OCI-LY3 (cell line): ENCODE measurements around the gene CHEK1.

Experiments used
- EZH2phosphoT487 ChIP-seq: fragments of 200-600 bp; shearing (Covaris generic); IDR thresholded peaks from 2 replicates; pipeline ENCODE4 v1.6.1; 2018; ENCODE audit warnings: antibody characterized with exemption, mixed run types, low read depth
- TF ChIP-seq, protein P1 (sequence below): fragments of 200-600, 300-600 bp; sonication (generic); IDR thresholded peaks from 2 replicates; pipeline ENCODE4 v1.5.1; 2014; ENCODE audit warnings: antibody characterized with exemption, low read length, low read depth

DNA sequence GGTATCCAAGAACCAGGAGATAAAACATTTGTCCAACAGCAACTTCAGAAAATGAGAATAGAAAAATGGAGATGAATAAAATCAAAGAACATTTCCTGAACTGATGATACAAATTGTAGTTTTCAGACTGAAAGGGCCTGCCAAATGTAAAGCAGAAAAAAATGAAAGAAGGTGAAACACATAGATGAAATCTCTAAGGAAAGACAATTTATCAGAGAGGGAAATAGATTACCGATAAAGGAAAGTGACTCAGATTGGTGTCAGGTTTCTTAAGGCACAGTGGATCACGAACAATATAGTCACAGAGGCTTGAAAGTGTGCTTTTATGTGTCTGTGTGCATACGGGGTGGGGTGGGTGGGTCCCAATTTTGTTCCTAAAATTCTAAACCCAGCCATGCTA lies 36.5 kb upstream of the CHEK1 start:
- TF ChIP-seq, protein P1, sequence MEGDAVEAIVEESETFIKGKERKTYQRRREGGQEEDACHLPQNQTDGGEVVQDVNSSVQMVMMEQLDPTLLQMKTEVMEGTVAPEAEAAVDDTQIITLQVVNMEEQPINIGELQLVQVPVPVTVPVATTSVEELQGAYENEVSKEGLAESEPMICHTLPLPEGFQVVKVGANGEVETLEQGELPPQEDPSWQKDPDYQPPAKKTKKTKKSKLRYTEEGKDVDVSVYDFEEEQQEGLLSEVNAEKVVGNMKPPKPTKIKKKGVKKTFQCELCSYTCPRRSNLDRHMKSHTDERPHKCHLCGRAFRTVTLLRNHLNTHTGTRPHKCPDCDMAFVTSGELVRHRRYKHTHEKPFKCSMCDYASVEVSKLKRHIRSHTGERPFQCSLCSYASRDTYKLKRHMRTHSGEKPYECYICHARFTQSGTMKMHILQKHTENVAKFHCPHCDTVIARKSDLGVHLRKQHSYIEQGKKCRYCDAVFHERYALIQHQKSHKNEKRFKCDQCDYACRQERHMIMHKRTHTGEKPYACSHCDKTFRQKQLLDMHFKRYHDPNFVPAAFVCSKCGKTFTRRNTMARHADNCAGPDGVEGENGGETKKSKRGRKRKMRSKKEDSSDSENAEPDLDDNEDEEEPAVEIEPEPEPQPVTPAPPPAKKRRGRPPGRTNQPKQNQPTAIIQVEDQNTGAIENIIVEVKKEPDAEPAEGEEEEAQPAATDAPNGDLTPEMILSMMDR: no peak
- TF ChIP-seq EZH2phosphoT487: no peak
